GM21515 (cell line): Measurements from ENCODE around the gene SHROOM1.

Experiments
- ATAC-seq: cut with Tn5 transposase; IDR thresholded peaks from one replicate; pipeline ENCODE4 v1.9.1; 2021; ENCODE audit not compliant: unreplicated experiment

SHROOM1 gene

GRCh38 chr5:132825834-132826391 lies 4.5 kb downstream of the SHROOM1 start:
- no peak for ATAC-seq

- no peak for ATAC-seq
Measured at GRCh38 chr5:132825033-132825833, 5.2 kb downstream of the SHROOM1 start.

GRCh38 chr5:132824426-132824825 lies 6.0 kb downstream of the SHROOM1 start:
- ATAC-seq = no peak

GRCh38 chr5:132823481-132824050 lies 6.9 kb downstream of the SHROOM1 start:
- no peak for ATAC-seq

- ATAC-seq = no peak
Measured at GRCh38 chr5:132822650-132823480, 7.6 kb downstream of the SHROOM1 start.

GRCh38 chr5:132821791-132822190 lies 8.7 kb downstream of the SHROOM1 start:
- no peak for ATAC-seq

GRCh38 chr5:132821350-132821749 lies 9.1 kb downstream of the SHROOM1 start:
- no peak for ATAC-seq

- ATAC-seq = peak; percentile 74
Measured at GRCh38 chr5:132820162-132820754, 10.2 kb downstream of the SHROOM1 start.

GRCh38 chr5:132819468-132819867 lies 11.0 kb downstream of the SHROOM1 start:
- no peak for ATAC-seq

- no peak for ATAC-seq
Measured at GRCh38 chr5:132817011-132817410, 13.4 kb downstream of the SHROOM1 start.

GRCh38 chr5:132816554-132816953 lies 13.9 kb downstream of the SHROOM1 start:
- ATAC-seq = no peak

- ATAC-seq = no peak
Measured at GRCh38 chr5:132816083-132816482, 14.4 kb downstream of the SHROOM1 start.

GRCh38 chr5:132815454-132815853 lies 15.0 kb downstream of the SHROOM1 start:
- no peak for ATAC-seq

- no peak for ATAC-seq
Measured at GRCh38 chr5:132814503-132815294, 15.7 kb downstream of the SHROOM1 start.

- ATAC-seq = no peak
Measured at GRCh38 chr5:132813599-132814502, 16.6 kb downstream of the SHROOM1 start.

- ATAC-seq = no peak
Measured at GRCh38 chr5:132812781-132813598, 17.5 kb downstream of the SHROOM1 start, which contains the start of gene SOWAHA. Gene SOWAHA, plus strand, starts transcription at chr5:132813302. Its CDS starts 320 bp downstream, at chr5:132813622.

- ATAC-seq = no peak
Measured at GRCh38 chr5:132812123-132812765, 18.2 kb downstream of the SHROOM1 start.

GRCh38 chr5:132810605-132811004 lies 19.8 kb downstream of the SHROOM1 start:
- ATAC-seq = no peak
